DMS153 (cell line): ENCODE results near the gene RELT.

Source experiments
- DNase-seq: peaks from one replicate; lab custom pipeline; 2025; lab: John Stamatoyannopoulos, UW

RELT gene

GRCh38 chr11:73404506-73405145, 28.4 kb downstream of the RELT start:
- no peak for DNase-seq

GRCh38 chr11:73405146-73405510, 28.9 kb downstream of the RELT start:
- DNase-seq: no peak

- DNase-seq: no peak
Measured at GRCh38 chr11:73406131-73406530, 29.9 kb downstream of the RELT start.

- DNase-seq: no peak
Measured at GRCh38 chr11:73406619-73407018, 30.4 kb downstream of the RELT start.

GRCh38 chr11:73409431-73409830, 33.2 kb downstream of the RELT start:
- DNase-seq: no peak

GRCh38 chr11:73410627-73411026, 34.4 kb downstream of the RELT start:
- DNase-seq: no peak

- DNase-seq: no peak
Measured at GRCh38 chr11:73411031-73411430, 34.8 kb downstream of the RELT start.

- no peak for DNase-seq
Measured at GRCh38 chr11:73412308-73412707, 36.1 kb downstream of the RELT start.

- DNase-seq: no peak
Measured at GRCh38 chr11:73413256-73413655, 37.1 kb downstream of the RELT start.

GRCh38 chr11:73414977-73415651, 38.9 kb downstream of the RELT start:
- no peak for DNase-seq

GRCh38 chr11:73415854-73416615, 39.8 kb downstream of the RELT start:
- DNase-seq: no peak

GRCh38 chr11:73416786-73417185, 40.6 kb downstream of the RELT start:
- no peak for DNase-seq

GRCh38 chr11:73420136-73420535, 43.9 kb downstream of the RELT start:
- DNase-seq: no peak

GRCh38 chr11:73422886-73423285, 46.7 kb downstream of the RELT start:
- DNase-seq: no peak

- DNase-seq: no peak
Measured at GRCh38 chr11:73423506-73423905, 47.3 kb downstream of the RELT start.

GRCh38 chr11:73425108-73425507, 48.9 kb downstream of the RELT start:
- DNase-seq: no peak

GRCh38 chr11:73426219-73426850, 50.1 kb downstream of the RELT start:
- no peak for DNase-seq

GRCh38 chr11:73428227-73428626, 52.0 kb downstream of the RELT start:
- DNase-seq: no peak

GRCh38 chr11:73428699-73429098, 52.5 kb downstream of the RELT start:
- DNase-seq: no peak

- no peak for DNase-seq
Measured at GRCh38 chr11:73429121-73429750, 53.0 kb downstream of the RELT start.

- no peak for DNase-seq
Measured at GRCh38 chr11:73430326-73430725, 54.1 kb downstream of the RELT start.

- DNase-seq: no peak
Measured at GRCh38 chr11:73431396-73431795, 55.2 kb downstream of the RELT start.
